ENCODE measurements around the gene DMD.

- TF ChIP-seq CTCF (IDR thresholded peaks at IDR 0.05; ENCODE audit: low read depth, low read length) (no peak), POLR2A (IDR thresholded peaks at IDR 0.05; ENCODE audit: extremely low read depth, insufficient read length) (no peak), MAX (IDR thresholded peaks at IDR 0.05; ENCODE audit: low read depth, low read length) (no peak), MYC (IDR thresholded peaks at IDR 0.05; ENCODE audit: low read depth, low read length) (no peak)
Observed at GRCh38 chrX:31461266-31461665, 1750.1 kb downstream of the DMD start.

All from NB4 (cell line).